ENCODE results near the gene TRIM68. TPM values are rescaled to one million over a fixed set of nuclear protein-coding genes. Genes with fewer than 3 reads are reported as not detected.

TRIM68 gene
- total RNA-seq, 5 donors from 2014 or later (not counting 1 experiment from before 2014, with no cell fraction given), result 7.6 to 22.0 (median 17.4) TPM

- Mint-ChIP-seq H3K4me3 (peak overlapping the region; percentile 92 to 94 (median 92)), H3K4me1 (peaks cover 49 to 58% (median 50%) of the 10 kb centered on the region in 3 donors), H3K9me3 (peaks cover 0 to 7% (median 0%) of the 10 kb centered on the region in 3 donors), H3K36me3 (peaks cover 27% of the 10 kb centered on the region), H3K27me3 (no peaks in the 10 kb centered on the region), H3K27ac (peak overlapping the region; percentile 86 to 93)
- H3K36me3 ChIP-seq (ENCODE audit: control insufficient read depth in 2 of 2, extremely low read depth in 1 of 2, insufficient read depth in 1 of 2, low read length in 1 of 2), result peaks cover 6 to 26% of the 10 kb centered on the region in 2 donors
- POLR2A ChIA-PET, result no interaction called here
- H3K4me1 ChIP-seq (ENCODE audit: control insufficient read depth in 1 of 2, extremely low read depth in 1 of 2, insufficient read depth in 2 of 2, low read length in 2 of 2), result peaks cover 14 to 17% of the 10 kb centered on the region in 2 experiments
- peak in 1 of 35 experiments; percentile 2 for DNase-seq
- CTCF ChIA-PET, result interaction anchor here in 1 of 2 donors (0.7 to 1.0 kb wide), 2 partner anchors 24 to 29 kb away, joined by 3 read pairs; no protein-coding TSS in a partner anchor
- peak overlapping the region; percentile 94 for H3K4me3 ChIP-seq (ENCODE audit: control insufficient read depth in 1 of 2, extremely low read depth in 1 of 2, low read length in 1 of 2)
- H3K27me3 ChIP-seq (replicated peaks in 1 of 2; ENCODE audit: control insufficient read depth in 2 of 2, extremely low read depth in 1 of 2, insufficient read depth in 2 of 2, low read length in 1 of 2), result no peaks in the 10 kb centered on the region
- ATAC-seq (replicated peaks in 1 of 4), result no peak
- no peaks in the 10 kb centered on the region for H3K9me3 ChIP-seq
- no peak overlapping the region for H3K27ac ChIP-seq (ENCODE audit: low read length)
- 73% methylated on average over 2 of the region's 6 CpGs for WGBS (ENCODE audit: insufficient coverage)
These were observed 935 bp downstream of the TRIM68 start for GRCh38 chr11:4607096-4607495.

- H3K4me3 Mint-ChIP-seq, result peak overlapping the region; percentile 92 to 94 (median 92)
- Histone ChIP-seq H3K9me3 (no peaks in the 10 kb centered on the region), H3K4me1 (ENCODE audit: control insufficient read depth in 1 of 2, extremely low read depth in 1 of 2, insufficient read depth in 2 of 2, low read length in 2 of 2) (peaks cover 14 to 17% of the 10 kb centered on the region in 2 experiments), H3K27ac (ENCODE audit: low read length) (no peak overlapping the region), H3K27me3 (replicated peaks in 1 of 2; ENCODE audit: control insufficient read depth in 2 of 2, extremely low read depth in 1 of 2, insufficient read depth in 2 of 2, low read length in 1 of 2) (no peaks in the 10 kb centered on the region), H3K4me3 (ENCODE audit: control insufficient read depth in 1 of 2, extremely low read depth in 1 of 2, low read length in 1 of 2) (peak overlapping the region in 1 of 2 donors; percentile 94), H3K36me3 (ENCODE audit: control insufficient read depth in 2 of 2, extremely low read depth in 1 of 2, insufficient read depth in 1 of 2, low read length in 1 of 2) (peaks cover 6 to 32% of the 10 kb centered on the region in 2 donors)
- no CpG with 5 or more reads among the region's 1 CpG for WGBS (ENCODE audit: insufficient coverage)
- no peak for ATAC-seq (replicated peaks in 1 of 4)
- no peaks in the 10 kb centered on the region for H3K27me3 Mint-ChIP-seq
- peaks cover 50 to 58% (median 50%) of the 10 kb centered on the region in 3 donors for H3K4me1 Mint-ChIP-seq
- ChIA-PET POLR2A (no interaction called here), CTCF (interaction anchor here in 1 of 2 donors (1.1 kb wide), 1 partner anchor 25 kb away, joined by 3 read pairs; no protein-coding TSS in a partner anchor)
- DNase-seq, result no peak
- peaks cover 0 to 7% (median 0%) of the 10 kb centered on the region in 3 donors for H3K9me3 Mint-ChIP-seq
- peaks cover 32% of the 10 kb centered on the region for H3K36me3 Mint-ChIP-seq
- H3K27ac Mint-ChIP-seq, result peak overlapping the region; percentile 86 to 93
These were observed 1.6 kb downstream of the TRIM68 start for GRCh38 chr11:4606231-4607015.

- Histone ChIP-seq H3K27ac (ENCODE audit: low read length) (no peak overlapping the region), H3K27me3 (replicated peaks in 1 of 2; ENCODE audit: control insufficient read depth in 2 of 2, extremely low read depth in 1 of 2, insufficient read depth in 2 of 2, low read length in 1 of 2) (no peaks in the 10 kb centered on the region), H3K36me3 (ENCODE audit: control insufficient read depth in 2 of 2, extremely low read depth in 1 of 2, insufficient read depth in 1 of 2, low read length in 1 of 2) (peaks cover 12 to 46% of the 10 kb centered on the region in 2 donors), H3K9me3 (no peaks in the 10 kb centered on the region), H3K4me3 (ENCODE audit: control insufficient read depth in 1 of 2, extremely low read depth in 1 of 2, low read length in 1 of 2) (no peak overlapping the region), H3K4me1 (ENCODE audit: control insufficient read depth in 1 of 2, extremely low read depth in 1 of 2, insufficient read depth in 2 of 2, low read length in 2 of 2) (peaks cover 11 to 13% of the 10 kb centered on the region in 2 experiments)
- ChIA-PET CTCF (interaction anchor here in 1 of 2 donors (0.6 kb wide), 1 partner anchor 142 kb away, joined by 3 read pairs; no protein-coding TSS in a partner anchor), POLR2A (no interaction called here)
- no peak overlapping the region for H3K27ac Mint-ChIP-seq
- peaks cover 45% of the 10 kb centered on the region for H3K36me3 Mint-ChIP-seq
- H3K9me3 Mint-ChIP-seq, result peaks cover 0 to 7% (median 0%) of the 10 kb centered on the region in 3 donors
- WGBS (ENCODE audit: insufficient coverage), result 96% methylated on average over 4 of the region's 4 CpGs
- no peak overlapping the region for H3K4me3 Mint-ChIP-seq
- H3K27me3 Mint-ChIP-seq, result no peaks in the 10 kb centered on the region
- ATAC-seq (replicated peaks in 1 of 4) (no peak), DNase-seq (no peak)
- H3K4me1 Mint-ChIP-seq, result peaks cover 42 to 52% (median 44%) of the 10 kb centered on the region in 3 donors
These were observed 3.0 kb downstream of the TRIM68 start for GRCh38 chr11:4605057-4605456.

GRCh38 chr11:4593739-4594138 lies 14.3 kb downstream of the TRIM68 start, which contains the start of gene OR52I1:
Gene OR52I1, plus strand, starts transcription at chr11:4594039. Its CDS starts 0 bp downstream, at chr11:4594039.
- Histone ChIP-seq H3K27ac (ENCODE audit: low read length) (no peak within 1 kb of the TSS), H3K4me3 (ENCODE audit: control insufficient read depth in 1 of 2, extremely low read depth in 1 of 2, low read length in 1 of 2) (no peak within 1 kb of the TSS), H3K27me3 (replicated peaks in 1 of 2; ENCODE audit: control insufficient read depth in 2 of 2, extremely low read depth in 1 of 2, insufficient read depth in 2 of 2, low read length in 1 of 2) (no peaks in the 10 kb centered on the region), H3K9me3 (no peaks in the 10 kb centered on the region), H3K4me1 (ENCODE audit: control insufficient read depth in 1 of 2, extremely low read depth in 1 of 2, insufficient read depth in 2 of 2, low read length in 2 of 2) (no peaks in the 10 kb centered on the region), H3K36me3 (ENCODE audit: control insufficient read depth in 2 of 2, extremely low read depth in 1 of 2, insufficient read depth in 1 of 2, low read length in 1 of 2) (peaks cover 5 to 6% of the 10 kb centered on the region in 2 donors)
- Mint-ChIP-seq H3K27me3 (no peaks in the 10 kb centered on the region), H3K4me1 (peaks cover 0 to 2% (median 0%) of the 10 kb centered on the region in 3 donors), H3K4me3 (no peak within 1 kb of the TSS), H3K9me3 (no peaks in the 10 kb centered on the region), H3K27ac (no peak within 1 kb of the TSS), H3K36me3 (peaks cover 37% of the 10 kb centered on the region)
- no peak for DNase-seq
- WGBS (ENCODE audit: insufficient coverage), result no CpG with 5 or more reads among the region's 1 CpG
- ATAC-seq (replicated peaks in 1 of 4), result no peak
- CTCF ChIA-PET, result no interaction called here
- POLR2A ChIA-PET, result no interaction called here

GRCh38 chr11:4589017-4589416 lies 19.0 kb downstream of the TRIM68 start:
- H3K9me3 ChIP-seq, result no peaks in the 10 kb centered on the region
- Mint-ChIP-seq H3K27me3 (peaks cover 5 to 19% of the 10 kb centered on the region in 2 donors), H3K36me3 (peaks cover 4% of the 10 kb centered on the region), H3K4me3 (no peak overlapping the region), H3K9me3 (no peaks in the 10 kb centered on the region), H3K4me1 (no peaks in the 10 kb centered on the region), H3K27ac (no peak overlapping the region)
- no peak overlapping the region for H3K27ac ChIP-seq (ENCODE audit: low read length)
- no peaks in the 10 kb centered on the region for H3K4me1 ChIP-seq (ENCODE audit: control insufficient read depth in 1 of 2, extremely low read depth in 1 of 2, insufficient read depth in 2 of 2, low read length in 2 of 2)
- no peaks in the 10 kb centered on the region for H3K36me3 ChIP-seq (ENCODE audit: control insufficient read depth in 2 of 2, extremely low read depth in 1 of 2, insufficient read depth in 1 of 2, low read length in 1 of 2)
- no peak for ATAC-seq (replicated peaks in 1 of 4)
- DNase-seq, result no peak
- no peak overlapping the region for H3K4me3 ChIP-seq (ENCODE audit: control insufficient read depth in 1 of 2, extremely low read depth in 1 of 2, low read length in 1 of 2)
- CTCF ChIA-PET, result no interaction called here
- peaks cover 0 to 2% of the 10 kb centered on the region in 2 experiments for H3K27me3 ChIP-seq (replicated peaks in 1 of 2; ENCODE audit: control insufficient read depth in 2 of 2, extremely low read depth in 1 of 2, insufficient read depth in 2 of 2, low read length in 1 of 2)
- WGBS (ENCODE audit: insufficient coverage), result no CpG with 5 or more reads among the region's 3 CpGs
- POLR2A ChIA-PET, result no interaction called here

GRCh38 chr11:4581443-4581842 lies 26.6 kb downstream of the TRIM68 start, which contains the start of gene OR52I2:
Gene OR52I2, plus strand, starts transcription at chr11:4581743.
- no peak within 1 kb of the TSS for H3K4me3 ChIP-seq (ENCODE audit: control insufficient read depth in 1 of 2, extremely low read depth in 1 of 2, low read length in 1 of 2)
- no peak within 1 kb of the TSS for H3K27ac Mint-ChIP-seq
- POLR2A ChIA-PET, result no interaction called here
- peaks cover 19 to 58% of the 10 kb centered on the region in 2 donors for H3K27me3 Mint-ChIP-seq
- no peak within 1 kb of the TSS for H3K4me3 Mint-ChIP-seq
- no peaks in the 10 kb centered on the region for H3K9me3 Mint-ChIP-seq
- no peak within 1 kb of the TSS for H3K27ac ChIP-seq (ENCODE audit: low read length)
- CTCF ChIA-PET, result no interaction called here
- DNase-seq (no peak), ATAC-seq (replicated peaks in 1 of 4) (no peak)
- no peaks in the 10 kb centered on the region for H3K36me3 ChIP-seq (ENCODE audit: control insufficient read depth in 2 of 2, extremely low read depth in 1 of 2, insufficient read depth in 1 of 2, low read length in 1 of 2)
- H3K4me1 ChIP-seq (ENCODE audit: control insufficient read depth in 1 of 2, extremely low read depth in 1 of 2, insufficient read depth in 2 of 2, low read length in 2 of 2), result no peaks in the 10 kb centered on the region
- H3K4me1 Mint-ChIP-seq, result no peaks in the 10 kb centered on the region
- no peaks in the 10 kb centered on the region for H3K36me3 Mint-ChIP-seq
- no peaks in the 10 kb centered on the region for H3K9me3 ChIP-seq
- H3K27me3 ChIP-seq (replicated peaks in 1 of 2; ENCODE audit: control insufficient read depth in 2 of 2, extremely low read depth in 1 of 2, insufficient read depth in 2 of 2, low read length in 1 of 2), result peaks cover 4 to 9% of the 10 kb centered on the region in 2 experiments

Data from T-cell (primary cell).